ENCODE results near the gene ZBTB24. TPM values are rescaled to one million over a fixed set of nuclear protein-coding genes. Genes with fewer than 3 reads are reported as not detected.

ZBTB24 gene
- total RNA-seq, 4 donors from 2014 or later: 4.4 to 12.6 (median 9.0) TPM

DNA sequence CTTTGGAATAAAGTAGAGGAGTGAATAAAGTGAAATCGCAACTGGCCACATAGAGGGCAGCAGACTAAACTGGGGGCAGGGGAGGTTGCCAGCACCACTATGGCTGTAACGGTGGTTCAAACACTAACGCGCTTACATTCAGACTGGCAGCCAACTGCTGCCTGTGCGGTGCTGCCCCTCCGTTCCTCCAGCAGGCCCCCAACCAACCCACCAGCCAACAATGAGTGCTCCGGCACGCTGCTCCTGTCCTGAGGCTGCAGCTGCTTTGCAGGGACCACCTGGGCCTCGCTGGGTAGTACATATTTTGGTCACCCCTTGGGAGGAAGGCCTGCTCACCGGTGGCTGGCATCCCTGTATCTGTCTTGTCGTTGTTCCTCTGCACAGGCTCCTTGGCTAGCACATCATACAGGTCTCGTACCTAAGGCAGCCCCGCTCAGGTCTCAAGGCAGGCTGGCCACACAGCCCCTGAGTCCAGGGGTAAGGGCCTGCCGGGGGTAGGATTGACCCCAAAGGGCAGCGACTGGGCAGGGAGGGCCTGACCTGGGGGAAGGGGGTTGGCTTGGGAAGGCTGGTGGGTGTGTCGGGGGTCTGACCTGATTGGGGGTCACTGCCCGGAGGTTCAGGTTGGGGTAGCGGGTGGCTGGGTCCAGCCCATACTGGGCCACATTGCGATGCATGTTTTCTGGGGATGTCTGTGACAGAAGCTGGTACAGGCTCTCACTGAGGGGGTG lies 33.8 kb downstream of the ZBTB24 start:
- Histone ChIP-seq H3K36me3 (no peaks in the 10 kb centered on the region), H3K4me1 (no peaks in the 10 kb centered on the region), H3K9me3 (no peaks in the 10 kb centered on the region), H3K4me3 (no peak overlapping the region), H3K27ac (no peak overlapping the region), H3K27me3 (no peaks in the 10 kb centered on the region)
- DNase-seq: no peak
- intact Hi-C loops (cut with DNase I; ENCODE audit: low total_unique reads): no loop called here
- no peak for TF ChIP-seq POLR2A (IDR thresholded peaks at IDR 0.05)
- TF ChIP-seq, protein P1, sequence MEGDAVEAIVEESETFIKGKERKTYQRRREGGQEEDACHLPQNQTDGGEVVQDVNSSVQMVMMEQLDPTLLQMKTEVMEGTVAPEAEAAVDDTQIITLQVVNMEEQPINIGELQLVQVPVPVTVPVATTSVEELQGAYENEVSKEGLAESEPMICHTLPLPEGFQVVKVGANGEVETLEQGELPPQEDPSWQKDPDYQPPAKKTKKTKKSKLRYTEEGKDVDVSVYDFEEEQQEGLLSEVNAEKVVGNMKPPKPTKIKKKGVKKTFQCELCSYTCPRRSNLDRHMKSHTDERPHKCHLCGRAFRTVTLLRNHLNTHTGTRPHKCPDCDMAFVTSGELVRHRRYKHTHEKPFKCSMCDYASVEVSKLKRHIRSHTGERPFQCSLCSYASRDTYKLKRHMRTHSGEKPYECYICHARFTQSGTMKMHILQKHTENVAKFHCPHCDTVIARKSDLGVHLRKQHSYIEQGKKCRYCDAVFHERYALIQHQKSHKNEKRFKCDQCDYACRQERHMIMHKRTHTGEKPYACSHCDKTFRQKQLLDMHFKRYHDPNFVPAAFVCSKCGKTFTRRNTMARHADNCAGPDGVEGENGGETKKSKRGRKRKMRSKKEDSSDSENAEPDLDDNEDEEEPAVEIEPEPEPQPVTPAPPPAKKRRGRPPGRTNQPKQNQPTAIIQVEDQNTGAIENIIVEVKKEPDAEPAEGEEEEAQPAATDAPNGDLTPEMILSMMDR (IDR thresholded peaks at IDR 0.05): no peak

DNA sequence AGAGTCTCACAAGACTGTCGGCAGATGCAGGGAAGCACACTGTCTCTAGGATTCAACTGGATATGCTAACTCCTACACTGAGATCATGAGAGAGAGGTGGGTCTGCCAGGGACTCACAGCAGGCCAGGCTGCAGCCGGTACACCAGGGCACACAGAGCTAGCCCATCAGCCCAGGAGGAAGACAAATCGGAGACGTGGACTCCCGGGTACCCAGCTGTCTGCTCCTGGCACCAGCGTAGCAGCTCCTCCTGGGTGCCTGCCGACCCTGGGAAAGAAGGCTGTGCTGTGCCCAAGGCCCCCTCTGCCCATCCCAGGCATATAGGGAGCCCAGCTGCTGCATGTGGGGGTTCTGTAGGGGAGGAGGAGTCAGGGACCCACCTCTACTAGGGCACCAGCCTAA lies 34.4 kb downstream of the ZBTB24 start:
- no peak for DNase-seq
- TF ChIP-seq, protein P1 (IDR thresholded peaks at IDR 0.05): no peak
- TF ChIP-seq POLR2A (IDR thresholded peaks at IDR 0.05): no peak
- H3K36me3 ChIP-seq: no peaks in the 10 kb centered on the region

DNA sequence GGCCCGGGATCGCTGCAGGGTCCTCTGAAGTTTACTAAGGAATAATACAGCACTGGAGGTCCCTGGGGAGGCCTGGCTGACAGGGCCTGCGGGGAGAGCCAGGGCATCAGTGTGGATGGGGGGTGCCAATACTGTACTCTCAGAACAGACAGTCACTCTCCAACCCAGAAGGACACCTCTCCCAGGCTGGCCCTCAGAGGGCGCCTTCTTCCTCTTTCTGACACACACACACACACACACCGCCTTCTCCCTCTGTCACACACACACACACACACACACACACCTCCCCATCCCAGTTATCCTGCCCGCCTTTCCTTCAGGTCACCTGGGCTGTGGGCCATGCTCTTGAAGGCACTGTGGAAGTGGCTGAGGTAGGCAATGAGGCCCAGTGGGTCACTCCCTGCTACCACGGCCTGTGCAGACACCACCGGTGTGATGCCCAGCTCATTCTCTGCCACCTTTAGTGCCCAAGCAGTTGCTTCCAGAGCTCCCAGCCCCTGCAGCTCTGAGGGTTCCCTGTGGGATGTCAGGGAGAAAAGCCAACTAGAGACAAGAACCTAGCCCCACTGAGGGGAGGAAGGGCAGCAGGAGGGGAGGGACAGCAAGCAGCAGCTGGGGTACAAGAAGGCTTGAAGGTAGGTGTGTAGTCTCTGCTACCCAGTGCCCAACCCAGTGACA lies 35.0 kb downstream of the ZBTB24 start:
- DNase-seq: no peak
- H3K4me1 ChIP-seq: no peaks in the 10 kb centered on the region
- TF ChIP-seq POLR2A (IDR thresholded peaks at IDR 0.05): no peak
- TF ChIP-seq, protein P1 (IDR thresholded peaks at IDR 0.05): no peak
- no peaks in the 10 kb centered on the region for H3K27me3 ChIP-seq
- intact Hi-C loops (cut with DNase I; ENCODE audit: low total_unique reads): no loop called here
- H3K9me3 ChIP-seq: no peaks in the 10 kb centered on the region
- H3K36me3 ChIP-seq: no peaks in the 10 kb centered on the region
- H3K27ac ChIP-seq: no peak overlapping the region
- no peak overlapping the region for H3K4me3 ChIP-seq

More for the DNA sequence above, 34.4 kb downstream of the ZBTB24 start:
- Histone ChIP-seq H3K27ac (no peak overlapping the region), H3K9me3 (no peaks in the 10 kb centered on the region), H3K4me3 (no peak overlapping the region), H3K27me3 (no peaks in the 10 kb centered on the region), H3K4me1 (no peaks in the 10 kb centered on the region)
- intact Hi-C loops (cut with DNase I; ENCODE audit: low total_unique reads): no loop called here

DNA sequence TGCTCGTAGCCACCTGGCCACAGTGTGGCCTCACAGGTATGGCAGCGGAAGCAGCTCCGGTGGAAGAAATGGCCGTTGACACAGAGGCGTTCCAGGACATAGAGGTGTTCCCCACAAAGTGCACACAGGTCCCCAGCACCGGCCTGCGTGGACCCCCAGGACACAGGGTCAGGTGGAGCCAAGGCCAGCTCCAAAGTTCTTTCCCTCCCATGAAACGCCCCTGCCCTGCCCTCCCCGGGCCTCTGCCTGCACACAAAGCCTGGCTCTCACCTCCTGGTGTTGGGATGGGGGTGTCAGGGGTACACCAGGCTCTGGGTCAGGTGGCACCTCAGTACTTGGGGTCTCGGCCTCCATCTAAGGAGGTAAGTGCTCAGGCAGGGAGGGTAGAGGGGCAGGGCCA lies 35.9 kb downstream of the ZBTB24 start:
- H3K4me1 ChIP-seq: no peaks in the 10 kb centered on the region
- no peaks in the 10 kb centered on the region for H3K9me3 ChIP-seq
- H3K4me3 ChIP-seq: no peak overlapping the region
- no peak overlapping the region for H3K27ac ChIP-seq
- DNase-seq: no peak
- TF ChIP-seq, protein P1 (IDR thresholded peaks at IDR 0.05): no peak
- no peak for TF ChIP-seq POLR2A (IDR thresholded peaks at IDR 0.05)
- no peaks in the 10 kb centered on the region for H3K27me3 ChIP-seq
- H3K36me3 ChIP-seq: no peaks in the 10 kb centered on the region
- intact Hi-C loops (cut with DNase I; ENCODE audit: low total_unique reads): no loop called here

DNA sequence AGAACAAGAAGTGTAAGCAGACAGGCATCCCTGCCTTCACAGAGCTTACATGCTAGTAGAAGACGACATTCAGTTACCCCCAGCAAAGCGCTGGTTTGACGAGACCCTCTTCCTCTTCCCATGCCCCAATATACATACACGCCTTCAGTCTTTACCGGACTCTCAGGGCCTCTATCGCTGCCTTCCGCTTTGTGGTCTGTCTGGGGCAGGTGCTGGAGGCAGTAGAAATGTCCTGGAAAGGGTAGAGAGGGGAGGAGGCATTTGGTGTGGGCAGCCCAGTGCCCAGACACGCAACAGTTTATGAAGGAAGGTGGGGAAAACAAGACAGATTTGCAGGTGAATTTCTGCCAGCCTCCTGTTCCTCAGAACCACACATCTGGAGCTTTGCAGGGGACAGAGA lies 36.5 kb downstream of the ZBTB24 start:
- no peak for DNase-seq
- no peaks in the 10 kb centered on the region for H3K4me1 ChIP-seq
- no peak overlapping the region for H3K4me3 ChIP-seq
- H3K9me3 ChIP-seq: no peaks in the 10 kb centered on the region
- TF ChIP-seq, protein P1 (IDR thresholded peaks at IDR 0.05): no peak
- H3K36me3 ChIP-seq: no peaks in the 10 kb centered on the region
- intact Hi-C loops (cut with DNase I; ENCODE audit: low total_unique reads): no loop called here
- no peak overlapping the region for H3K27ac ChIP-seq
- H3K27me3 ChIP-seq: no peaks in the 10 kb centered on the region

Measured in uterus (tissue), 4 donors.